Naive thymus-derived CD8-positive, alpha-beta T cell (primary cell): Measurements from ENCODE around the gene COMMD1. TPM values are rescaled to one million over a fixed set of nuclear protein-coding genes. Genes with fewer than 3 reads are reported as not detected.
A peak's percentile ranks its signal among the peaks of the same experiment; 100 is the strongest.
"Not testable (repeated sequence)": the region's sequence is repeated elsewhere in the genome, so short reads cannot be mapped to it uniquely, and the experiment has no call there.

Experiments used
- ATAC-seq, 2 donors: fragments of 150-1000 bp; cut with Tn5 transposase in 1 of 2; sonication (Bioruptor Pico), chemical (Tn5 transposase) in 1 of 2; 1 replicate in 1 of 2; 2 replicates in 1 of 2; pipeline ENCODE4 v1.10.0; 2021; ENCODE audit warnings: mild to moderate bottlenecking in 2 of 2, moderate library complexity in 2 of 2
- POLR2A ChIA-PET: fragments of 350-600 bp; sonication (Branson Sonifier 250); formaldehyde crosslinking; loops from one replicate; lab custom pipeline; 2021; ENCODE audit warnings: antibody characterized with exemption; lab: Charles Lee
- DNase-seq, 10 donors: peaks; one replicate each; pipeline versions ENCODE4 v3.0.0 to v3.0.0-alpha.2; 2020 to 2022
- H3K27ac Mint-ChIP-seq, 10 donors: one replicate each; pipeline ENCODE4 v1.8.0; 2020 to 2022; ENCODE audit warnings: mild to moderate bottlenecking in 10 of 10, mixed read lengths in 10 of 10, moderate library complexity in 4 of 10, inconsistent platforms in 1 of 10
- H3K27me3 Mint-ChIP-seq, 5 donors: one replicate each; pipeline ENCODE4 v1.8.0; 2021 to 2022; ENCODE audit warnings: mixed read lengths in 5 of 5
- H3K36me3 Mint-ChIP-seq, 3 donors: one replicate each; pipeline ENCODE4 v1.8.0; 2020 to 2022; ENCODE audit warnings: mixed read lengths in 3 of 3, mild to moderate bottlenecking in 2 of 3, inconsistent platforms in 1 of 3
- H3K4me1 Mint-ChIP-seq, 4 donors: one replicate each; pipeline ENCODE4 v1.8.0; 2021 to 2022; ENCODE audit warnings: mixed read lengths in 4 of 4
- H3K4me3 Mint-ChIP-seq, 10 donors: one replicate each; pipeline ENCODE4 v1.8.0; 2020 to 2022; ENCODE audit warnings: mild to moderate bottlenecking in 10 of 10, mixed read lengths in 10 of 10, moderate library complexity in 6 of 10, inconsistent platforms in 1 of 10
- H3K9me3 Mint-ChIP-seq, 9 donors: one replicate each; pipeline ENCODE4 v1.8.0; 2020 to 2022; ENCODE audit warnings: mixed read lengths in 9 of 9, mild to moderate bottlenecking in 3 of 9, inconsistent platforms in 1 of 9, moderate library complexity in 1 of 9
- polyA plus RNA-seq, 3 donors: library from polyadenylated mRNA; unstranded; fragments of 300-500 nt; fragmentation: Illumina TruSeq; gene quantifications; one replicate each; pipeline ENCODE4 v1.2.3, GENCODE V29; 2021
- total RNA-seq, 8 experiments: library from RNA in 2 of 8; stranded (reverse) in 2 of 8; gene quantifications; one replicate each; pipeline ENCODE4 v1.2.3 and lab custom pipeline; 2021 to 2026

Gene COMMD1
- total and polyA plus RNA-seq, 5 experiments from 2014 or later: 15.2 to 63.4 (median 48.4) TPM

DNA sequence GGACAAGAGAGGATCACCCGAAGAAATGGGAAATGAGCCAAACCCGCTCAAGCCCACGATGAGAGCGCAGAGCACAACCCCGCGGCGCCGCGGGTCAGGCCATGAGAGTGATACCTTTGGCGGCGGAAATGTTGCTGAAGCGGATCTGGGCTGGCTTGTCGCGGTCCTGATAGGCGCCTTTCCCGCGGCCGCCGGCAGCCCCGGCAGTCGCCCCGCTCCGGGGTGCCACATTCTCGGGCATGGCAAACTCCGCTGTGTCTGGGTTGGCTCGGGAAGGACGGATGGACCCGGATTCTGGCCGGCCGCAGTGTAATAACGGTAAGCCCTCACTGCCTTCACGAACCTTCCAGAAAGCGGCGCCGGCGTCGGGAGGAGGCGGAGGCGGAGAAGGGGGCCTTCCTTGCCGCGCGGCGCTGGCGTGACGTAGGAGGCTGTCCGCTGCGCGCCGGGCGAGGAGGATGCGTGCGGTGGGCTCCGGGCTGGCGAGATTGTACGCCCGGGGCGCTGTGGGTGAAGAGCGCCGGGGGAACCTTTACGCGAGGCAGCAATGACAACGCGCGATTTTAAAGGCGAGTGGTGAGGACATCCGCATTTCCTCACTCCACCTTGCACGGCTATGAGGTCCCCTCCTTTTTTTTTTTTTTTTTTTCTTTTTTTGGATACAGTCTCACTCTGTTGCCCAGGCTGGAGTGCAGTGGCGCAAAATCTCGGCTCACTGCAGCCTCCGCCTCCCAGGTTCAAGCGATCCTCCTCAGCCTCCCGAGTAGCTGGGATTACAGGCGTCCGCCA is 17.0 kb upstream of the COMMD1 start, which contains the start of gene CCT4:
Gene CCT4 (minus strand): TSS at position 390 of the 789 bp plus-strand sequence. CDS start 149 bp downstream, at position 241.
- Mint-ChIP-seq H3K4me3 (peak within 1 kb of the TSS; percentile 96 to 100 (median 99)), H3K4me1 (peaks cover 13 to 38% (median 33%) of the 10 kb centered on the region in 4 donors), H3K9me3 (no peaks in the 10 kb centered on the region), H3K36me3 (peaks cover 0 to 39% (median 8%) of the 10 kb centered on the region in 3 donors), H3K27me3 (peaks cover 0 to 3% (median 0%) of the 10 kb centered on the region in 5 donors), H3K27ac (peak within 1 kb of the TSS; percentile 99 to 100 (median 100))
- DNase-seq (peak; percentile 83 to 100 (median 94)), ATAC-seq (peak; percentile 84 to 85)
- POLR2A ChIA-PET: interaction anchor here (0.7 to 1.2 kb wide), 13 partner anchors 18 to 1700 kb away, joined by 3 to 7 read pairs (median 3); partner anchors contain the start of genes FAM161A and WDPCP

DNA sequence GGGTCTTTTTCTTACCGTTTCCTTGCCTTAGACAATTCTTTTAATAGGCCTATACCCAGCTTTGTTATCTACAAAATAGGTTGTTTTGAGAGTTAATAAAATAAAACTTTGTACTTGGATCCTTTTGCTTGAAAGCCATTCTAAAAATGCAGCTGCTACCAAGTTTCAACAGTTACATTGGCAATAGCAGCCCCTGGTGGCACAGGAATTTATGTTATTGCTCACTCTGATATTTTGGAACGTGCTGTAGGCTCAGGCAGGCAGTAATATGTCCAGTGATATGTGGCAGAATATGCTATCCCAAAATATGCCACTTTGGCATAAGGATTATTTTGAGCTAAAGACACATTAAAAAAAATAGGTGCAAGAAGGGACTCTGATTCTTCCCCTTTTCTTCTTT is 6.7 kb upstream of the COMMD1 start:
- H3K27me3 Mint-ChIP-seq: no peaks in the 10 kb centered on the region
- no peaks in the 10 kb centered on the region for H3K4me1 Mint-ChIP-seq
- peak in 1 of 2 donors; percentile 43 for ATAC-seq
- H3K27ac Mint-ChIP-seq: no peak overlapping the region
- H3K4me3 Mint-ChIP-seq: no peak overlapping the region
- POLR2A ChIA-PET: interaction anchor here (0.7 to 1.2 kb wide), 2 partner anchors 8 to 45 kb away, joined by 3 read pairs; partner anchors contain the start of gene FAM161A
- no peaks in the 10 kb centered on the region for H3K9me3 Mint-ChIP-seq
- no peaks in the 10 kb centered on the region for H3K36me3 Mint-ChIP-seq
- no peak for DNase-seq

DNA sequence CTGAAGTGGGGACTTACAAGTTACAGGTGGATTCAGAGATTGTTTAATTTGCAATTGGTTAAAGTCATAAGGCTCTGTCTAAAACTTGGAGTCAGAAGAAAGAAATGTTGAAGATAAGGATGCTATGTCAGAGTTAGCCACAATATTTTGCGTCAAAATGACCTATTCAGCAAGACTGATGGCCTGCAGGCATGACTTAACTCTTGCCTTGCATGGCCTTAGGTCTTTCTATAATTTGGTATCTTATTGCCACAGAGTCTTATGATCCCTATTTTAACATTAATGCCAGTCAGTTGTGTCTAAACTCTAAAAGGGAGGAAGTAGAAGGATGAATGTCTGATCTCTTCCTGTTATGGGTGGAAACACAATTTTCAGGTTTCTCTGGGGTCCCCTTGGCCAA is 5.2 kb upstream of the COMMD1 start:
- POLR2A ChIA-PET: no interaction called here

DNA sequence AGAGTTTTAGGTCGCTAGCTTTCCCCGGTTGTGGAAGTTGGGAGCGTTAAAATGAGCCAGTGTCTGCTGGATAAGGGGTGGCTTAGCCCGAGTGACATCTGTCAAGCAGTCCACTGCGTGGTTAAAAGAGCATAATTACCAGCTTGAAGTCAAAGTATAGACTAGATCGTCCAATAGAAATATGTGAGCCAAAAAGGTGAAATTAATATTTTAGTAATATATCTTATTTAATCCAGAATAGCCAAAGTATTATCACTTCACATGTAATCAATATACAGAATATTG is 654 bp downstream of the COMMD1 start:
- Mint-ChIP-seq H3K4me3 (peak overlapping the region; percentile 93 to 98 (median 97)), H3K27ac (peak overlapping the region in 9 of 10 donors; percentile 80 to 97 (median 93)), H3K36me3 (peaks cover 0 to 5% (median 0%) of the 10 kb centered on the region in 3 donors), H3K4me1 (peaks cover 4 to 29% (median 19%) of the 10 kb centered on the region in 4 donors), H3K9me3 (no peaks in the 10 kb centered on the region), H3K27me3 (no peaks in the 10 kb centered on the region)
- POLR2A ChIA-PET: interaction anchor here (0.5 to 3.0 kb wide), 3 partner anchors 17 to 737 kb away, joined by 3 to 8 read pairs (median 4); no protein-coding TSS in a partner anchor
- DNase-seq: no peak
- ATAC-seq: peak in 1 of 2 donors; percentile 2

More for the DNA sequence above, 5.2 kb upstream of the COMMD1 start:
- H3K27me3 Mint-ChIP-seq: no peaks in the 10 kb centered on the region
- no peaks in the 10 kb centered on the region for H3K9me3 Mint-ChIP-seq
- no peaks in the 10 kb centered on the region for H3K36me3 Mint-ChIP-seq
- peaks cover 0 to 4% (median 0%) of the 10 kb centered on the region in 4 donors for H3K4me1 Mint-ChIP-seq
- no peak overlapping the region for H3K27ac Mint-ChIP-seq
- DNase-seq (no peak), ATAC-seq (no peak)
- no peak overlapping the region for H3K4me3 Mint-ChIP-seq

DNA sequence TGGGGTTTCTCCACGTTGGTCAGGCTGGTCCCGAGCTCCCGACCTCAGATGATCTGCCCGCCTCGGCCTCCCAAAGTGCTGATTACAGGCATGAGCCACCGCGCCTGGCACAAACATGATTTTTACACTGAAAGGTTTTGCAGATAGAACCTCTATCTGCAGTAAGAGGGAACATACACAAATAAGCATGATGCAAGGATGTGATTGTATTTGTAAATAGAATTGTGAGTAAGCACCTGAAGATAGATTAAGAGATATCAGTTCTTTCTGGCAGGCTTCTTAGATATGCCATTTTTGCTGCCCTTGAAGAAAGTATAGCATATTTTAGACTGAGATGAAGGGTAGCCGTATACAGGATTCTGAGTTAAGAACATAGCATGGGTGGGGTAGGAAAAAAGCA is 3.6 kb downstream of the COMMD1 start:
- H3K27ac Mint-ChIP-seq: peak overlapping the region in 1 of 10 donors; percentile 1
- POLR2A ChIA-PET: no interaction called here
- no peak for ATAC-seq
- no peaks in the 10 kb centered on the region for H3K9me3 Mint-ChIP-seq
- H3K36me3 Mint-ChIP-seq: peaks cover 0 to 10% (median 0%) of the 10 kb centered on the region in 3 donors
- DNase-seq: no peak
- no peaks in the 10 kb centered on the region for H3K27me3 Mint-ChIP-seq
- peaks cover 6 to 29% (median 25%) of the 10 kb centered on the region in 4 donors for H3K4me1 Mint-ChIP-seq
- H3K4me3 Mint-ChIP-seq: no peak overlapping the region

DNA sequence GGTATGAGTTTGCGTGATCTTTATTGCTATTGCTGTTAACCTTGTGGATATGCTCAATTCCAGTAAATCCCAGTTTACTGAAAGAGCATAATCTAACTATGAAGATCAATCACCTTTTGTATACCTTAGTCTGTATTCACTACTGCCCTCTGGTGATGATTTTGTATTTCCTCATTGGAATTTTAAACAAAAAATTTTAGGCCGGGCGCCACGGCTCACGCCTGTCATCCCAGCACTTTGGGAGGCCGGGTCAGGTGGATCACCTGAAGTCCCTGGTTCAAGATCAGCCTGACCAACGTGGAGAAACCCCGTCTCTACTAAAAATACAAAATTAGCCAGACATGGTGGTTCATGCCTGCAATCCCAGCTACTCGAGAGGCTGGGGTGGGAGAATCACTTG is 5.1 kb downstream of the COMMD1 start:
- Mint-ChIP-seq H3K4me1 (peaks cover 6 to 31% (median 22%) of the 10 kb centered on the region in 4 donors), H3K36me3 (peaks cover 0 to 10% (median 0%) of the 10 kb centered on the region in 3 donors), H3K4me3 (no peak overlapping the region), H3K9me3 (no peaks in the 10 kb centered on the region), H3K27me3 (no peaks in the 10 kb centered on the region), H3K27ac (no peak overlapping the region)
- DNase-seq (no peak), ATAC-seq (no peak)
- POLR2A ChIA-PET: no interaction called here

DNA sequence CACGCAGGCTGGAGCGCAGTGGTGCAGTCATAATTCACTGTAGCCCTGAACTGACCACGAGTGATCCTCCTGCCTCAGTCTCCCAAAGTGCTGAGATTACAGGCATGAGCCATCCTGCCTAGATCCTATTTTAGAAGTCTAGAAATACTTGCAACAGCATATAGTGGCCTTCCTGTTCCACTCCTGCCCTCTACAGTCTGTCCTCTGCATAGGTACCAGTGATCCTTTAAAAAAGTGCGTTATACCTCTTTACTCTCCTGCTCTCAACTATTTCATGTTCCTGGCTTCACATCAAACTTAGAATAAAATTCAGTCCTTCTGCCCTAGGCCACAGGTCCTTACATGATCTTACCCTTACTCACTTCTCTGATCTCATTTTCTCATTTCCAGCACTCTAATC is 6.0 kb downstream of the COMMD1 start:
- Mint-ChIP-seq H3K4me1 (peaks cover 6 to 24% (median 20%) of the 10 kb centered on the region in 4 donors), H3K36me3 (peaks cover 0 to 11% (median 0%) of the 10 kb centered on the region in 3 donors), H3K4me3 (no peak overlapping the region), H3K27me3 (no peaks in the 10 kb centered on the region), H3K9me3 (no peaks in the 10 kb centered on the region), H3K27ac (peak overlapping the region in 2 of 10 donors; percentile 1 to 63)
- no peak for ATAC-seq
- POLR2A ChIA-PET: no interaction called here
- DNase-seq: no peak

DNA sequence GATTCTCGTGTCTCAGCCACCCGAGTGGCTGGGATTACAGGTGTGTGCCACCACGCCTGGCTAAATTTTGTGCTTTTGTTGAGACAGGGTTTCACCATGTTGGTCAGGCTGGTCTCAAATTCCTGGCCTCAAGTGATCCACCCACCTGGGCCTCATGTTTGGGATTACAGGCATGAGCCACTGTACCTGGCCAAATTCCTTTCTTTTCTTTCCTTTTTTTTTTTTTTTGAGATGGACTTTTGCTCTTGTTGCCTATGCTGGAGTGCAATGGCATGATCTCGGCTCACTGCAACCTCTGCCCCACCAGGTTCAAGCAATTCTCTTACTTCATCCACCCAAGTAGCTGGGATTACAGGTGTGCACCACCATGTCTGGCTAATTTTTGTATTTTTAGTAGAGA is 9.3 kb downstream of the COMMD1 start:
- Mint-ChIP-seq H3K36me3 (peaks cover 0 to 12% (median 0%) of the 10 kb centered on the region in 3 donors), H3K27ac (peak overlapping the region in 2 of 10 donors; percentile 16 to 56)
- H3K27me3 Mint-ChIP-seq, H3K9me3 Mint-ChIP-seq, ATAC-seq, DNase-seq, H3K4me1 Mint-ChIP-seq, POLR2A ChIA-PET, H3K4me3 Mint-ChIP-seq: not testable (repeated sequence)

DNA sequence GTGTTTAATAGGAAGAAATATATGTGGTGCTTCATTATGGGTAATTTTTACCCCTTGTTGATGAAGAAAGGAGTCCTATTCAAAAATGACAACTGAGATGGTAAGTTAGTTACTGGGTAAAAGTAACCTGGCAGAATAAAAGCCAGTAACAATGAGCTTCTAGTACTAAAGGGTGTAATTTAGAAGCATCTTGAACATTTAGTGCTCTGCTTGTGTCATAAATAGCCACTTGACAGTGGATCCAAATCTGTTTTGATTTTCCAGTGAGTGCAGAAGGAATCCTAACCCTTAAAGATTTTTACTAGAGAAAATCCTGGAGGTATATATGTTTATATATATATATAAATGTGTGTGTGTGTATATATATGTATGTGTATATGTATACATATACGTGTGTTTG is 15.1 kb downstream of the COMMD1 start:
- Mint-ChIP-seq H3K27me3 (no peaks in the 10 kb centered on the region), H3K27ac (no peak overlapping the region), H3K4me3 (no peak overlapping the region), H3K4me1 (peaks cover 0 to 3% (median 0%) of the 10 kb centered on the region in 4 donors), H3K36me3 (peaks cover 0 to 22% (median 9%) of the 10 kb centered on the region in 3 donors), H3K9me3 (no peaks in the 10 kb centered on the region)
- POLR2A ChIA-PET: no interaction called here
- ATAC-seq (no peak), DNase-seq (no peak)

DNA sequence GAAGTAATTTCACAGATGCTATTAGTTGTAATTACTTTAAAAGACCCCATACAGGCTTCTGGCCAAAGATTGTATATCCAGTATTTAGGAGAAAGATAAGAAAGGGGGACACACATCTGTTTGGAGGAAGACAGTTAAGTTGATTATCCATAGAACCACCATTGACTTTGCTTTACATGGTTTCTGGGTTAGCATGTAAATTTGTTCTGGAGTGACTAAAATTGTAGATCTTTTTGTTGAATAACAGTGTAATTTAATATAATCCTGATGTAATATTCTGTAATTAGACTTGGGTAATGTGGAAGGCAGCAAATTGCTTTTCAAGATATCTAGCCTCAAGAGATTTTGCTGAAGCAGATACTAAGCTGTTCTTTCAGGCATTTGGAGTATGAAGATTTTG is 17.2 kb downstream of the COMMD1 start:
- ATAC-seq (no peak), DNase-seq (no peak)
- Mint-ChIP-seq H3K9me3 (no peaks in the 10 kb centered on the region), H3K36me3 (peaks cover 0 to 23% (median 10%) of the 10 kb centered on the region in 3 donors), H3K27ac (no peak overlapping the region), H3K27me3 (no peaks in the 10 kb centered on the region), H3K4me3 (no peak overlapping the region), H3K4me1 (peaks cover 0 to 6% (median 3%) of the 10 kb centered on the region in 4 donors)
- POLR2A ChIA-PET: no interaction called here

DNA sequence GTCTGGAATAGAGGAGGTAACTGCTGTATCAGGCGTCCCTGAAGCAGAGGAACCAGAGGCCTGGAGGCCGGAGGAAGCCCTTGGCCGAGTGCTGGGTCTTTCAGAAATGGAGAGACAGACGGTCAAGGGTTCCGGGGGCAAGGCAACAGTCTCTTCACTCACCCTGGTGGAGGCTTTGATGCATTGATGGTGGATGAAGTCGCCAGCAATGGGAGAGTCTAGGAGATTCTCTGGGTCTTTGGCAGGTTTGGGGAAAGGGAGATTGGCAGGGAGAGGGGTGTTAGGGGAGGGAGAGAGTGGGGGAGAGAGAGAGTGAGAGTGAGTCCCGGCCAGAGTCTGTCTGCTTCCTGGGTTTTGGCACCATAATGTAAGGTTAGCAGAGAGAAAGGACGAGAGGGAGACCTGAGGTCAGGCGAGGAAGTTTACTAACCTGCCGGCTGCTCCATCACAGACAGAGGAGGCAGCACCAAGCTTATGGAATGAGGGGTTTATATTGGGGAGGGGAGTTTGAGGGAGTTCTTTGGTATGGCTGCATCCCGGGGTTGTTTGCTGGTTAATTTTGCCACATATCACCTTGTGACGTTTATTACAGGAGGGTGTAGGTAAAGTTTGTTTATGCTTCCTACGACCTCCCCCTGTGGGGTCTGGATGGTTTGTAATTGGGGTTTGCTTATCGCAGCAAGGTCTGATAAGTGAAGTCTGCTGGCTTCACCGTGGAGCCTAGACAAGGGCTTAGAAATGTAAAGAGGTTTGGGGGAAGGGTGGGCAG is 19.6 kb downstream of the COMMD1 start:
- no peak for DNase-seq
- Mint-ChIP-seq H3K36me3 (peaks cover 0 to 20% (median 10%) of the 10 kb centered on the region in 3 donors), H3K4me1 (peaks cover 0 to 6% (median 3%) of the 10 kb centered on the region in 4 donors), H3K9me3 (no peaks in the 10 kb centered on the region), H3K4me3 (no peak overlapping the region), H3K27ac (peak overlapping the region in 1 of 10 donors; percentile 12), H3K27me3 (no peaks in the 10 kb centered on the region)
- POLR2A ChIA-PET: no interaction called here
- no peak for ATAC-seq

DNA sequence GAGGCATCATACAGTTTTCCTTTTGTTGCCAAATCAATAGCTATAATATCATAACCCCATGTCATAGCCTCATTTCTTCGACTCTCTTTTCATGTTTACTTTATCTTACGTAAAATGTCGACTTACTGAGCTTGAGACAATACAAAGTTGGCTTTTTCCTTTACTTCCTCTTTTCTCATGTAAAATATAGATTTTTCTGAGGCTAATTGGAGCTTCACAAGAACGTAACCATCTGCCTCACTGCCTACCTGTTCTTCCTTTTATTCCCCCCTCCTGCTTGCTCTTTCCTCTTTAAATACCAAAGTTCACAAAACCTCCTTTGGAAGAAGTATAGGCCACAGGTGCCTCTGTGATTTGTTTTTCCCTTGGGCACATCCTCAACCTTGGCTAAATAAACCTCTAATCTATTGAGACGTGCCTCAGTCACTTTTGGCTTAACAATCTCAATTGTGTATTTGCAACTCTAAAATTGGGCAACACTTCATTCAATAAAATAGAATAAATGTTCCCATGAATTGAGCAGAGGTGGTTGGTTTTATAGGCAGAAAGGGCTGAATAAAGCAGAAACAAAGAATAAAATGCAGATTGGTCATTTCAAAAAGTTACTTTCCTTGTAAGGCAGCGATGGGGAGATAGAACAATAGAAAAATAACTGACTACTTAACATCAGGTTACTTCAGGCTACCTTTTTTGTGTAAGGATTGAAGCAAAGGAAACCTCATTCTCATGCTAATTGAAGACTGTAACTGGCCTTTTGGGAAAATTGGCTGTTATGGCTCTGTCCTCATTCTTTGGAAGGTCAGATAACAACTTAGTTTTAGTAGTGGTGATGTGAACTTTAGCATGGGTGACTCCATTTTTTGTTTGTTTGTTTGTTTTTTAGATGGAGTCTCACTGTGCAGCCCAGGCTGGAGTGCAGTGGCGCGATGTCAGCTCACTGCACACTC is 21.3 kb downstream of the COMMD1 start:
- no peaks in the 10 kb centered on the region for H3K27me3 Mint-ChIP-seq
- DNase-seq (no peak), ATAC-seq (no peak)
- H3K36me3 Mint-ChIP-seq: peaks cover 0 to 12% (median 9%) of the 10 kb centered on the region in 3 donors
- no peak overlapping the region for H3K4me3 Mint-ChIP-seq
- POLR2A ChIA-PET: no interaction called here
- peaks cover 0 to 9% (median 4%) of the 10 kb centered on the region in 4 donors for H3K4me1 Mint-ChIP-seq
- H3K9me3 Mint-ChIP-seq: no peaks in the 10 kb centered on the region
- H3K27ac Mint-ChIP-seq: peak overlapping the region in 1 of 10 donors; percentile 32
